ENCODE measurements around the gene C19orf73. TPM values are rescaled to one million over a fixed set of nuclear protein-coding genes. Genes with fewer than 3 reads are reported as not detected.

The C19orf73 gene
- total and polyA plus RNA-seq, 9 of the 15 experiments (the other 6 are each of a cell fraction or from before 2014, with no cell fraction given), result 0.08 to 7.4 (median 1.4) TPM

DNA sequence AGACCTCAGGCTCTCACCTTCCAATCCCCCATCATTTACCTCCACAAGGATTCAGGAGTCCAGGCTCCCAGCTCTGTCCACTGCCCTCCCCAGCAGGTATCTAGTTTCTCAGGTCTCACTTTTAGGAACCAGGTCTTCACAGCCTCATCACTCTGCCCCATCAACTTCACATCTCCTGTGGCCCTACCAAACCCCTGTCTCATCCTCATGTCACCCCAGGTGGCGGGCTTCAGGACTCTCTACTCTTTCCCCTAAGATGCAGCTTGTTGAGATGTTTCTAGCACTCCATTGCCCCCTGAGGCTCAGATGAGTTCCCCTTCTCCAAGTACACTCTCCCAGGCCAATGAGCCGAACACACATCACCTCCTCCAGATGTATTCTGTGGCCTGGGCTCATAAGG, 1.9 kb upstream of the C19orf73 start (continued):
- TF ChIP-seq, protein P1, sequence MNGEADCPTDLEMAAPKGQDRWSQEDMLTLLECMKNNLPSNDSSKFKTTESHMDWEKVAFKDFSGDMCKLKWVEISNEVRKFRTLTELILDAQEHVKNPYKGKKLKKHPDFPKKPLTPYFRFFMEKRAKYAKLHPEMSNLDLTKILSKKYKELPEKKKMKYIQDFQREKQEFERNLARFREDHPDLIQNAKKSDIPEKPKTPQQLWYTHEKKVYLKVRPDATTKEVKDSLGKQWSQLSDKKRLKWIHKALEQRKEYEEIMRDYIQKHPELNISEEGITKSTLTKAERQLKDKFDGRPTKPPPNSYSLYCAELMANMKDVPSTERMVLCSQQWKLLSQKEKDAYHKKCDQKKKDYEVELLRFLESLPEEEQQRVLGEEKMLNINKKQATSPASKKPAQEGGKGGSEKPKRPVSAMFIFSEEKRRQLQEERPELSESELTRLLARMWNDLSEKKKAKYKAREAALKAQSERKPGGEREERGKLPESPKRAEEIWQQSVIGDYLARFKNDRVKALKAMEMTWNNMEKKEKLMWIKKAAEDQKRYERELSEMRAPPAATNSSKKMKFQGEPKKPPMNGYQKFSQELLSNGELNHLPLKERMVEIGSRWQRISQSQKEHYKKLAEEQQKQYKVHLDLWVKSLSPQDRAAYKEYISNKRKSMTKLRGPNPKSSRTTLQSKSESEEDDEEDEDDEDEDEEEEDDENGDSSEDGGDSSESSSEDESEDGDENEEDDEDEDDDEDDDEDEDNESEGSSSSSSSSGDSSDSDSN (IDR thresholded peaks at IDR 0.05; ENCODE audit: borderline replicate concordance in 1 of 2, low read depth in 2 of 2, low read length in 2 of 2), result no peak
- no peak for TF ChIP-seq MECOM (CRISPR knock-in tag; IDR thresholded peaks at IDR 0.05)
- no peak for TF ChIP-seq PRMT5 (CRISPR knock-in tag; IDR thresholded peaks at IDR 0.05)
- no peak for TF ChIP-seq POLR3A (IDR thresholded peaks at IDR 0.05; ENCODE audit: borderline replicate concordance, extremely low read depth, insufficient read depth, insufficient read length)
- TF ChIP-seq CBX8 (IDR thresholded peaks at IDR 0.05; ENCODE audit: borderline replicate concordance, extremely low read depth, low read depth, low read length, poor library complexity, severe bottlenecking), result no peak
- no peak for TF ChIP-seq MTF1 (CRISPR knock-in tag; IDR thresholded peaks at IDR 0.05; ENCODE audit: borderline replicate concordance)
- TF ChIP-seq RFX1 (IDR thresholded peaks at IDR 0.05), result no peak
- no peak for TF ChIP-seq POLR2AphosphoS2 (IDR thresholded peaks at IDR 0.05; ENCODE audit: low read length)
- no peak for TF ChIP-seq PHF21A (IDR thresholded peaks at IDR 0.05; ENCODE audit: borderline replicate concordance, low read depth)
- TF ChIP-seq TEAD1 (CRISPR knock-in tag; IDR thresholded peaks at IDR 0.05), result no peak
- TF ChIP-seq SRSF3 (IDR thresholded peaks at IDR 0.05; ENCODE audit: insufficient read depth, low read length), result no peak

All from K562 (cell line).